OCI-LY1 (cell line): ENCODE measurements around the gene MAP3K8.

ENCODE experiments used
- EZH2 ChIP-seq: fragments of 200-600 bp; sonication (generic), shearing (Covaris generic); IDR thresholded peaks from 2 replicates; pipeline ENCODE4 v1.8.0; 2017; ENCODE audit warnings: borderline replicate concordance, mixed run types, mild to moderate bottlenecking, antibody characterized with exemption, low read length, moderate library complexity, mixed read lengths
- TF ChIP-seq, protein P1 (sequence below): fragments of 200-600 bp; sonication (generic), shearing (Covaris generic); IDR thresholded peaks from 2 replicates; pipeline ENCODE4 v1.5.1; 2017; ENCODE audit warnings: mild to moderate bottlenecking, antibody characterized with exemption, low read length, moderate library complexity, mixed read lengths

DNA sequence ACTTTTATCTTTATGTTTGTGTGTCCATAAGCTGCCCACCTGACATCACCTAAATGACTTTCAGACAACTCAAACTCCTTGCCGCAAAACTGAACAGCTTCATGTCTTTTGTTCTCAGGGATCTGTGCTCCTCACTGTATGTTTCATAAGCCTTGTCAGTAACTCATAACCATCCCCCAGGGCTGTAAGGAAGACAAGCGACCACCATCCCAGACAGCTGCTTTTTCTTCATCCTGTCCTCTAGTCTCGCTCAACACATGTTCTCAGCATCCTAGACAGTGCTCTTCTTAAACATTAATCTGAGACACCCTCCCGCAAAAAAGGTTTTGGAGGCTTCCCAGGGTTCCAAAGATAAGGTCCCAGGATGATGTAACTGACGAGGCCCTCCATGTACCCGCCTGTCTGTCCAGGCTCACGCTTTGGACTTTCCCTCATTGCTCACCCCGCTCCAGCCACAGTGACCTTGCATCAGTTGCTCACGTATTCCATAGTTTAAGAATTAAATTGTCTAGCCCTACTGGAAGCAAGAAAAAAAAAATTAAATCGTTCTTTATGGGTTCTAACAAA lies 69.8 kb downstream of the MAP3K8 start:
- TF ChIP-seq, protein P1, sequence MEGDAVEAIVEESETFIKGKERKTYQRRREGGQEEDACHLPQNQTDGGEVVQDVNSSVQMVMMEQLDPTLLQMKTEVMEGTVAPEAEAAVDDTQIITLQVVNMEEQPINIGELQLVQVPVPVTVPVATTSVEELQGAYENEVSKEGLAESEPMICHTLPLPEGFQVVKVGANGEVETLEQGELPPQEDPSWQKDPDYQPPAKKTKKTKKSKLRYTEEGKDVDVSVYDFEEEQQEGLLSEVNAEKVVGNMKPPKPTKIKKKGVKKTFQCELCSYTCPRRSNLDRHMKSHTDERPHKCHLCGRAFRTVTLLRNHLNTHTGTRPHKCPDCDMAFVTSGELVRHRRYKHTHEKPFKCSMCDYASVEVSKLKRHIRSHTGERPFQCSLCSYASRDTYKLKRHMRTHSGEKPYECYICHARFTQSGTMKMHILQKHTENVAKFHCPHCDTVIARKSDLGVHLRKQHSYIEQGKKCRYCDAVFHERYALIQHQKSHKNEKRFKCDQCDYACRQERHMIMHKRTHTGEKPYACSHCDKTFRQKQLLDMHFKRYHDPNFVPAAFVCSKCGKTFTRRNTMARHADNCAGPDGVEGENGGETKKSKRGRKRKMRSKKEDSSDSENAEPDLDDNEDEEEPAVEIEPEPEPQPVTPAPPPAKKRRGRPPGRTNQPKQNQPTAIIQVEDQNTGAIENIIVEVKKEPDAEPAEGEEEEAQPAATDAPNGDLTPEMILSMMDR, result no peak
- no peak for TF ChIP-seq EZH2
